Upper lobe of left lung (tissue), 4 donors: Measurements from ENCODE around the gene TWNK.

Source experiments
- CTCF ChIP-seq, 6 experiments: fragments of 450-650 bp in 4 of 6; fragments of 200-600 bp in 2 of 6; sonication (generic) in 2 of 6; IDR thresholded peaks; one replicate each; pipeline ENCODE4 v1.5.1; 2016 to 2019; ENCODE audit warnings: antibody characterized with exemption in 6 of 6
- POLR2AphosphoS5 ChIP-seq, 2 donors: sonication (generic); formaldehyde crosslinking; IDR thresholded peaks; one replicate each; pipeline ENCODE4 v1.5.1; 2017; ENCODE audit warnings: antibody characterized with exemption in 2 of 2

- no peak for TF ChIP-seq CTCF (IDR thresholded peaks at IDR 0.05)
- TF ChIP-seq POLR2AphosphoS5 (IDR thresholded peaks at IDR 0.05) = no peak
Measured at GRCh38 chr10:101008823-101009423, 21.6 kb downstream of the TWNK start.
